Measurements from ENCODE around the gene HOXC9. TPM values are rescaled to one million over a fixed set of nuclear protein-coding genes. Genes with fewer than 3 reads are reported as not detected.

HOXC9 gene
- total and polyA plus RNA-seq, 9 of the 15 experiments (the other 6 are each of a cell fraction or from before 2014, with no cell fraction given) = 1.1 to 10.5 (median 9.3) TPM

DNA sequence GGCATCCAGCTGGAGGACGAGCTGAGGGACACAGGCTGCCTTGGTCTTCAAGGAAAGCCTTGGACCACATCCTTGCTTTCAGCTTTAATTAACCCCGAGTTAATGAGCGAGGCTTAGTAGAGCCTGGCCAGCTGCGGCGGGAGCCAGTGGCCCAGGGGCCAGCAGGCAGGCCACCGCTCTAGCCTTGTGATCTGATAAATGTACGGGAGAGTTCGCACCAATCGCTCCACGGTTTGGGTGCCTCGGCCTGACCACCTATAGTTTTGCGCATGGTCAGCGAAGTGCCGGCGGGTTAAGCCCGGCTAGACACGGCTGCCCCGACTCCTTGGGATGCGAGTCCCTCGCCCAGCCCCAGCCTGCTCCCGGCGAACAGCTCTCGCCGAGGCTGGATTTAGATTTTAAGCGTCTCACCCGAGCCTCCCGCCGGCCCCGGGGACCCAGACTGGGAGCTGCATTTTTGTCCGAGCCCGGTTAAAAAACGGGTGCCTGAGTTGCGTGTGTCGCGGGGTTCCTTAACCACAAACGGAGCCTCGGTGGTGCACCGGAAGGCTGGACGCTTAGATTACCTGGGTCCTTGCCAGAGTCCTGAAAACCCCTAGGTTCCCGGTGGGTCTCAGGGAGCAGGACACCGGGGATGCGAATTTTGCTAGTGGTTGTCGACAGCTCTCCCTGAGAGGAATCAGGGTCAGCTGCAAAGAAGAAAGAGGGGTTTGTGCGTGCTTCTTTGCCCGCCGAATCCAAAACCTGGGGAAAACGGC lies 48.2 kb upstream of the HOXC9 start (continued):
- TF ChIP-seq, protein P1, sequence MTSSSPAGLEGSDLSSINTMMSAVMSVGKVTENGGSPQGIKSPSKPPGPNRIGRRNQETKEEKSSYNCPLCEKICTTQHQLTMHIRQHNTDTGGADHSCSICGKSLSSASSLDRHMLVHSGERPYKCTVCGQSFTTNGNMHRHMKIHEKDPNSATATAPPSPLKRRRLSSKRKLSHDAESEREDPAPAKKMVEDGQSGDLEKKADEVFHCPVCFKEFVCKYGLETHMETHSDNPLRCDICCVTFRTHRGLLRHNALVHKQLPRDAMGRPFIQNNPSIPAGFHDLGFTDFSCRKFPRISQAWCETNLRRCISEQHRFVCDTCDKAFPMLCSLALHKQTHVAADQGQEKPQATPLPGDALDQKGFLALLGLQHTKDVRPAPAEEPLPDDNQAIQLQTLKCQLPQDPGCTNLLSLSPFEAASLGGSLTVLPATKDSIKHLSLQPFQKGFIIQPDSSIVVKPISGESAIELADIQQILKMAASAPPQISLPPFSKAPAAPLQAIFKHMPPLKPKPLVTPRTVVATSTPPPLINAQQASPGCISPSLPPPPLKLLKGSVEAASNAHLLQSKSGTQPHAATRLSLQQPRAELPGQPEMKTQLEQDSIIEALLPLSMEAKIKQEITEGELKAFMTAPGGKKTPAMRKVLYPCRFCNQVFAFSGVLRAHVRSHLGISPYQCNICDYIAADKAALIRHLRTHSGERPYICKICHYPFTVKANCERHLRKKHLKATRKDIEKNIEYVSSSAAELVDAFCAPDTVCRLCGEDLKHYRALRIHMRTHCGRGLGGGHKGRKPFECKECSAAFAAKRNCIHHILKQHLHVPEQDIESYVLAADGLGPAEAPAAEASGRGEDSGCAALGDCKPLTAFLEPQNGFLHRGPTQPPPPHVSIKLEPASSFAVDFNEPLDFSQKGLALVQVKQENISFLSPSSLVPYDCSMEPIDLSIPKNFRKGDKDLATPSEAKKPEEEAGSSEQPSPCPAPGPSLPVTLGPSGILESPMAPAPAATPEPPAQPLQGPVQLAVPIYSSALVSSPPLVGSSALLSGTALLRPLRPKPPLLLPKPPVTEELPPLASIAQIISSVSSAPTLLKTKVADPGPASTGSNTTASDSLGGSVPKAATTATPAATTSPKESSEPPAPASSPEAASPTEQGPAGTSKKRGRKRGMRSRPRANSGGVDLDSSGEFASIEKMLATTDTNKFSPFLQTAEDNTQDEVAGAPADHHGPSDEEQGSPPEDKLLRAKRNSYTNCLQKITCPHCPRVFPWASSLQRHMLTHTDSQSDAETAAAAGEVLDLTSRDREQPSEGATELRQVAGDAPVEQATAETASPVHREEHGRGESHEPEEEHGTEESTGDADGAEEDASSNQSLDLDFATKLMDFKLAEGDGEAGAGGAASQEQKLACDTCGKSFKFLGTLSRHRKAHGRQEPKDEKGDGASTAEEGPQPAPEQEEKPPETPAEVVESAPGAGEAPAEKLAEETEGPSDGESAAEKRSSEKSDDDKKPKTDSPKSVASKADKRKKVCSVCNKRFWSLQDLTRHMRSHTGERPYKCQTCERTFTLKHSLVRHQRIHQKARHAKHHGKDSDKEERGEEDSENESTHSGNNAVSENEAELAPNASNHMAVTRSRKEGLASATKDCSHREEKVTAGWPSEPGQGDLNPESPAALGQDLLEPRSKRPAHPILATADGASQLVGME (CRISPR knock-in tag; IDR thresholded peaks at IDR 0.05) = no peak
- TF ChIP-seq CEBPG (CRISPR knock-in tag; IDR thresholded peaks at IDR 0.05) = no peak
- no peak for TF ChIP-seq CEBPG (tag; conservative IDR thresholded peaks at IDR 0.05 in 1 of 2, IDR thresholded peaks at IDR 0.05 in 1 of 2)
- no peak for TF ChIP-seq SRSF7 (optimal IDR thresholded peaks at IDR 0.05; ENCODE audit: low read depth, low read length)
- TF ChIP-seq ZBTB1 (CRISPR knock-in tag; IDR thresholded peaks at IDR 0.05; ENCODE audit: borderline replicate concordance, low read depth) = no peak
- TF ChIP-seq, protein P2, sequence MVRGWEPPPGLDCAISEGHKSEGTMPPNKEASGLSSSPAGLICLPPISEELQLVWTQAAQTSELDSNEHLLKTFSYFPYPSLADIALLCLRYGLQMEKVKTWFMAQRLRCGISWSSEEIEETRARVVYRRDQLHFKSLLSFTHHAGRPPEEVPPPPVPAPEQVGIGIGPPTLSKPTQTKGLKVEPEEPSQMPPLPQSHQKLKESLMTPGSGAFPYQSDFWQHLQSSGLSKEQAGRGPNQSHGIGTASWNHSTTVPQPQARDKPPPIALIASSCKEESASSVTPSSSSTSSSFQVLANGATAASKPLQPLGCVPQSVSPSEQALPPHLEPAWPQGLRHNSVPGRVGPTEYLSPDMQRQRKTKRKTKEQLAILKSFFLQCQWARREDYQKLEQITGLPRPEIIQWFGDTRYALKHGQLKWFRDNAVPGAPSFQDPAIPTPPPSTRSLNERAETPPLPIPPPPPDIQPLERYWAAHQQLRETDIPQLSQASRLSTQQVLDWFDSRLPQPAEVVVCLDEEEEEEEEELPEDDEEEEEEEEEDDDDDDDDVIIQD (CRISPR knock-in tag; IDR thresholded peaks at IDR 0.05) = no peak
- TF ChIP-seq YBX1 (IDR thresholded peaks at IDR 0.05) = no peak
- no peak for TF ChIP-seq PHF8 (IDR thresholded peaks at IDR 0.05; ENCODE audit: borderline replicate concordance, low read length)
- no peak for TF ChIP-seq CSDE1 (IDR thresholded peaks at IDR 0.05)
- no peak for TF ChIP-seq ZNF586 (CRISPR knock-in tag; conservative IDR thresholded peaks at IDR 0.05)
